ENCODE measurements around the gene HCN4.
"Not testable (repeated sequence)": the region's sequence is repeated elsewhere in the genome, so short reads cannot be mapped to it uniquely, and the experiment has no call there.

Gene HCN4

GRCh38 chr15:73368301-73369136 lies at the start of gene HCN4:
TSS of gene HCN4 (minus strand) at chr15:73368958. CDS start at chr15:73368270, 688 bp downstream.
- no peak for DNase-seq

- DNase-seq = no peak
Measured at GRCh38 chr15:73414876-73415275, 46.1 kb upstream of the HCN4 start.

DNA sequence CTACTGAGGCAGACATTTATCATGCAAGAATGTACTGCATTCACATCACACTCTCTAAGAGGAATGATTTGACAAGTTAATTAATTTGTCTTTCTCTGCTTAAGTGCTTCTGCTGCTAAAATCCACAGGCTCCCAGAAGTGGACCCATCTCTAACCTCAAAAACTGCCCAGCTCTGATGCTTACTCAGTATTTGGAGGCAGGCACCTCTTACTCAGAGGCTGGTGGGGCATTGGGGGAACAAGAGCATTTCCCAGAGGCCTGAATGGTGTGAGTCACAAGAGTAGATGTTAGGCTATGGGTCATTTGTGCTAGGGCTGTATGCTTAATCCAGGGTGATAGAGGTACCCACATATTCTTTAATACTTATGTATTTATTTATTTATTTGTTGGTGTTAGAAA lies 34.4 kb upstream of the HCN4 start:
- DNase-seq = no peak

DNA sequence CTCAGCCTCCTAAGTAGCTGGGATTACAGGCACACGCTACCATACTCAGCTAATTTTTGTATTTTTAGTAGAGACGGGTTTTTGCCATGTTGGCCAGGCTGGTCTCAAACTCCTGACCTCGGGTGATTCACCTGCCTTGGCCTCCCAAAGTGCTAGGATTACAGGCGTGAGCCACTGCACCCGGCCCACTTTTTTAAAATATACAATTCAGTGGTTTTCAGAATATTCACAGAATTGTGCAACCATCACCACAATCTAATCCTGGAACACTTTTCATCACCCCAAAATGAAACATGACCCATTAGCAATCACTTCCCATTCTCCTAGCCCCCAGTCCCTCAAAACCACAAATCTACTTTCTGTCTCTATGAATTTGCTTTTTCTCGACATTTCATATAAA lies 31.5 kb upstream of the HCN4 start:
- not testable (repeated sequence) for DNase-seq

- no peak for DNase-seq
Measured at GRCh38 chr15:73398861-73399260, 30.1 kb upstream of the HCN4 start.

GRCh38 chr15:73397461-73397860 lies 28.7 kb upstream of the HCN4 start:
- DNase-seq = no peak

GRCh38 chr15:73395671-73396070 lies 26.9 kb upstream of the HCN4 start:
- DNase-seq = no peak

DNA sequence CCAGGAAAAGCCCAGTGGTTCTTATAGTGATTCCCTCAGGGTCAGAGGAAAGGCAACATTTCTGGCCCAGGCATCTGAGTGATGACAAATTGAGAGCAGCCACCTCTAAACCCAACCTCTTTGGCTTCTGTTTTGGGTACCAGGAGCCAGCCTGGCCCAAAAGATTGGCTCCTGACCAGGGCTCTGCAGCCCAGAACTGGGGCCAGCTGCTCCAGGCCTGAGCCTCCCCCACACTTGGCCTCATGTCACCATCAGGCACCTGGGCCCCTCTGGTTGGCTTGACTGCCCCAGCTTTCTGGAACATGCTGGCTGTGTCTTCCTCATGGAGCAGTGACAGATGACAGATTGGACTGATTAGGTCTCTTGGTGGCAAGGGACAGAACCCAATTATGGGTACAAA lies 26.0 kb upstream of the HCN4 start:
- no peak for DNase-seq

GRCh38 chr15:73393336-73393735 lies 24.6 kb upstream of the HCN4 start:
- no peak for DNase-seq

- DNase-seq = no peak
Measured at GRCh38 chr15:73392025-73392424, 23.3 kb upstream of the HCN4 start.

GRCh38 chr15:73391128-73391872 lies 22.5 kb upstream of the HCN4 start:
- no peak for DNase-seq

- no peak for DNase-seq
Measured at GRCh38 chr15:73389971-73390544, 21.3 kb upstream of the HCN4 start.

- DNase-seq = no peak
Measured at GRCh38 chr15:73389539-73389938, 20.8 kb upstream of the HCN4 start.

DNA sequence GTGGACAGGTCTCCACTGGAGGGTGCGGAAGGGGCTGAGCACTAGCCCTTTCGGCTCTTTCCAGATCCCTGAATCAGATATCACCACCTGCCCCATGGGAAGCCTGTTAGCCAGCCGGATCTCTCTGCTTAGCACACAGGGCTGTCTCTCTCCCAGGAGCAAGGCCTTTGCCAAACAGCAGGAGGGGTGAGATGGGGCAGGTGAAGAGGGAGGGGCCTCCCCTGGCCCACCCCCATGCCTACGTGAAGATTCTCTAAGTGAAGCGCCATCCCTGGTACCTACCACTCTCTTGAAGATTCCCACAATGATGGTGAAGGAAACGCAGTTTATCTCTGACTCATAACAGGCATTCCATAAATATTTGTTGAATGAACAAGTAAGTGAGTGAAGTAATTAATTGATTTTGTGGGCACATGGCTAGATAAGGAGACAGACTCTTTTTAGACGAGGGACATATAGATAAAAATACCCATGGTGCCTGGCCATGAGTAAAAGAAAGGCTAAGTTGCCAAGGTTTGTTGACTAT lies 19.6 kb upstream of the HCN4 start:
- DNase-seq = no peak

DNA sequence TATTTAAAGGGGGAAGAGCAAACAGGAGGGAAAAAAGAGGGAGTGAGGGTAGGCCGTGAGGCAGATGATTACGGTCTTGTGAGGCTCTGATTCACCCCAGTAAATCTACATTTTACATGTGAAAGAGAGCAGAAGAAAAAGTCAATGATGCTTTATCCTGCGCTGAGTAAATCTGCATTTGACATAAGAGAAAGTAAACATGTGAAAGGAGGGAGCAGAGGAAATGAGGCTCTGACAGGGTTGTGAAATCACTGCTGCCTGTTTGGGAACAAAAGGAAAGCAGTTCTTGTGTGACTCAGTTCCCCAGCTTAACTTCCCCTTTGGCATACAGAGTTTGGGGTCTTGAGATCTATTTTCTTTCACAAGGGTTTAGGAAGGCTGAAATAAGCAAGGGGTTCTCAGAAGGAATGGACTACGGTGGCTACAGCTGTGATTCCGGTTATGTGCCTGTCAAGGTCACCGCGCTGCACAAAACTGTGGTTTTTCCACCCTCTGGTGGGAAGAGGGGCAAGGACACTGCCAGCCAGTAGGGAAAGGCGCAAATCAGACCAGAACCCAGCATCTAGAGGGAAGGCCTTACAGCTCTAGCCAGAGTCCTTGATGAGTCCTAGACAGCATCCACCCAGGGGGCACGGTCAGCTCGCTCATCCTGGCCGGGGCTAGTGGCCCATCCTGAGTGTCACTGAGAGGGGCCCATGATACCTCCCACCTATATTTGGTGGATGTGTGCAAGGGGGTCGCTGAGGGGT lies 18.9 kb upstream of the HCN4 start:
- no peak for DNase-seq

GRCh38 chr15:73386886-73387506 lies 18.2 kb upstream of the HCN4 start:
- no peak for DNase-seq

DNA sequence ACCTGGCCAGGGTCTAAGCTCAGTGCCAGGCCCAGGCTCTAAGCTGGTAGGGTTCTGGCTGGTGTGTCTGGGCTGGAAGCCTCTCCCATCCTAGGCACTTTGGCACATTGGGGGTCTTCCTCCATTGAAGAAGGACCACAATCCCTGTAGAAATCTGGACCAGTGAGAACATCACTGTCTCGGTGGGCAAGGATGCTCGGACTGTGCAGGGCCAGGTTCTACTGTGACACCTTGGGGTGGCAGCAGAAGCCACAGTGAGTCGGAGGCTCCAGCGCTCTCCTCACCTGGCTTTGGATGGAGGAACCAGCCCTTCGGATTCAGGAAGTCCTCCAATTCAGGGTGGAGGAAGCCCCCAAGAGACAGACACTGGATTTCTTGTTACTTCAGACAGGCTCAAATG lies 17.5 kb upstream of the HCN4 start:
- DNase-seq = no peak

GRCh38 chr15:73385205-73385604 lies 16.4 kb upstream of the HCN4 start:
- no peak for DNase-seq

- DNase-seq = no peak
Measured at GRCh38 chr15:73383310-73384189, 14.8 kb upstream of the HCN4 start.

DNA sequence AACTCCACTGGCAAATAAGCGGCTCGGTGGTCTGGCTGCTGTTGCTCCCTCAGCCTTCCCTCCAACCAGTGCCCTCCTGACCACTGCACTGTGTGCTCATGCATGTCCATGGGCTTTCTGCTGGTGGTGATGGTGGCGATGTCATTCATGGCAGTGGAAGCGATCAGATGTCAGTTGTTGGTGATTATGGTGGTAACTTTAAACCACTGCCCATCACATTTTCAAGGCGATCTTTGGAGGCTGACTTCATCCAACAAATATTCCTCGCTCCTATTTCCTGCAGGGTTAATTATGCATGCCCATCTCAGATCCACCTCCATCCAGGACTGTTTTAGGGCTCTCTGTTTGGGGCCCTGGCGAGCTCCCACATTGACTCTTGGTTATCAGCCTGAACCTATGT lies 13.4 kb upstream of the HCN4 start:
- DNase-seq = no peak

DNA sequence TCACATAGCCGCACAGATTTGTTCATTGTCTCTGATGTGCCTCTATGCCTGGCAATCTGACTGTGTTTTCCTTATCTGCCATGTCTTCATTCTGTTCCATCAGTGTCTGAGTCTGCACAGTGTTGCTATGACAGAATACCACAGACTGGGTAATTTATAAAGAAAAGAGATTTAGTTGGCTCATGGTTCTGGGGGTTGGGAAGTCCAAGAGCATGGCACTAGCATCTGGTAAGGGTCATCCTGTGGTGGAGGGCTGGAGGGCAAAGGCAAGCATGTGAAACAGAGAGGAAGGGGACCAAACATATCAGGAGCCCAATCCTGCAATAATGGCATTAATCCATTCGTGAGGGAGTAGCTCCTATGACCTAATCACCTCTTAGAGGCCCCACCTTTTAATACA lies 11.9 kb upstream of the HCN4 start:
- DNase-seq = no peak

Data from stimulated activated CD4-positive, alpha-beta T cell treated with anti-CD3 and anti-CD28 coated beads, Interleukin-2, amount 100 ng/mL, for 24 hours (primary cell).